Measurements from ENCODE around the gene CMIP.

Gene CMIP

GRCh38 chr16:81756615-81757356, 312.2 kb downstream of the CMIP start:
- DNase-seq (ENCODE audit: low read depth in 4 of 4, low spot score in 1 of 4) = no peak

GRCh38 chr16:81758376-81758775, 313.8 kb downstream of the CMIP start:
- no peak for DNase-seq (ENCODE audit: low read depth in 4 of 4, low spot score in 1 of 4)
